HG03103 (cell line): ENCODE results near the gene CDH16.
"Not testable (repeated sequence)": the region's sequence is repeated elsewhere in the genome, so short reads cannot be mapped to it uniquely, and the experiment has no call there.

Experiments used
- ATAC-seq: cut with Tn5 transposase; IDR thresholded peaks from one replicate; pipeline ENCODE4 v1.9.1; 2021; ENCODE audit warnings: low read depth; ENCODE audit not compliant: unreplicated experiment

The CDH16 gene, protein sequence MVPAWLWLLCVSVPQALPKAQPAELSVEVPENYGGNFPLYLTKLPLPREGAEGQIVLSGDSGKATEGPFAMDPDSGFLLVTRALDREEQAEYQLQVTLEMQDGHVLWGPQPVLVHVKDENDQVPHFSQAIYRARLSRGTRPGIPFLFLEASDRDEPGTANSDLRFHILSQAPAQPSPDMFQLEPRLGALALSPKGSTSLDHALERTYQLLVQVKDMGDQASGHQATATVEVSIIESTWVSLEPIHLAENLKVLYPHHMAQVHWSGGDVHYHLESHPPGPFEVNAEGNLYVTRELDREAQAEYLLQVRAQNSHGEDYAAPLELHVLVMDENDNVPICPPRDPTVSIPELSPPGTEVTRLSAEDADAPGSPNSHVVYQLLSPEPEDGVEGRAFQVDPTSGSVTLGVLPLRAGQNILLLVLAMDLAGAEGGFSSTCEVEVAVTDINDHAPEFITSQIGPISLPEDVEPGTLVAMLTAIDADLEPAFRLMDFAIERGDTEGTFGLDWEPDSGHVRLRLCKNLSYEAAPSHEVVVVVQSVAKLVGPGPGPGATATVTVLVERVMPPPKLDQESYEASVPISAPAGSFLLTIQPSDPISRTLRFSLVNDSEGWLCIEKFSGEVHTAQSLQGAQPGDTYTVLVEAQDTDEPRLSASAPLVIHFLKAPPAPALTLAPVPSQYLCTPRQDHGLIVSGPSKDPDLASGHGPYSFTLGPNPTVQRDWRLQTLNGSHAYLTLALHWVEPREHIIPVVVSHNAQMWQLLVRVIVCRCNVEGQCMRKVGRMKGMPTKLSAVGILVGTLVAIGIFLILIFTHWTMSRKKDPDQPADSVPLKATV

DNA sequence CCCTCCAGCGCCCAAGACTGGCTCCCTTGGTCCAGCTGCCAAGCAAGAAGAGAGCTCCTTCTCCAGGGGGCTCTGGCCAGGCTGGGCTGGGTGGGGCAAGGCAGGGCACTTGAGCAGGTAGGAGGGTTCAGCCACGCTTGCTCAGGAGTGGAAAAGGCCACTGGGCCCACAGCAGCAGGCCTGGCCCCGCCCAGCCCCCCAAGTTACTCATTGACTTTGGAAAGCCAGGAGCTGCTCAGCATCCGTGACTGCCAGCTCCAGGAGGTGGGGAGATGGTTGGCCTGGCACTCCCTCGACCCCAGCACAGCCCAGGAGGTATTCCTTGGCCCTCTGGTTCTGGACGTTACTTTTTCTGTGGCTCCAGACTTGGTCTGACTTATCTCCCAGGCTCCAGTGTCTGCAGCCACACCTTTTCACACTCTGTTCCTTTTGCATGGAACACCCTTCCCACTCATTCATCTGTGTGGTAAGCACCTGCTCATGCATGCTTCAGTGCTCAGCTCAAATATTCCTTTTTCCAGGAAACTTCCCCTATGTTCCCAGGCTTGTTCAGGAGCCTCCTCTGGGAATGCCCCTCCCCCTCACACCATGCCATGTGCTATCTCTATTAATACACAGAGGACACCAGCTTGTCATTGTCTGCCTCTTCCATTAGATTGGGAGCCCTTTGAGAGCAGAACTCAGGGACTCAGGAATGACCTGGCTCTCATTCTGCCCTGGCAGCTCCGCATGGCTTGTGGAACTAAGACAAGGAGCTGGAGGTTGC, at the start of gene CDH16:
Gene CDH16 (minus strand): TSS at position 83 of the 766 bp plus-strand sequence. CDS start 820 bp downstream, outside the sequence.
- ATAC-seq, result no peak

DNA sequence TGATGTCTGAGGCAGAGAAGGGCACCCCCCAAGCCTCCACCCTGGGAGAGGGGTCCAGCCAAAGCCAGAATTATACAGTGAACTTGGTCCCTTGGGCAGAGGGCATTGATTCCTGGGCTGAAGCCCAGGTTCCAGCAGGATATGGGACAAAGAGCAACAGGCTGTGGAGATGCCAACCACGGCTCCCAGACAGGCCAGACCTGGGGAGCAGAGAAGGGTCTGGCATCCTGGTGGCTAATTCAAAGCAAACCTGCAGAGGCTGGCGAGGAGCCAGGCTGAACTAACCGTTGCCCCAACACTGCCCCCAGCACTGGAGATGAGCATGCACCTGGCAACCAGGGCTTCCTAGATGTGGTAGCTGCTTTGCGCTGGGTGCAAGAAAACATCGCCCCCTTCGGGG, 45.4 kb upstream of the CDH16 start:
- ATAC-seq, result no peak

DNA sequence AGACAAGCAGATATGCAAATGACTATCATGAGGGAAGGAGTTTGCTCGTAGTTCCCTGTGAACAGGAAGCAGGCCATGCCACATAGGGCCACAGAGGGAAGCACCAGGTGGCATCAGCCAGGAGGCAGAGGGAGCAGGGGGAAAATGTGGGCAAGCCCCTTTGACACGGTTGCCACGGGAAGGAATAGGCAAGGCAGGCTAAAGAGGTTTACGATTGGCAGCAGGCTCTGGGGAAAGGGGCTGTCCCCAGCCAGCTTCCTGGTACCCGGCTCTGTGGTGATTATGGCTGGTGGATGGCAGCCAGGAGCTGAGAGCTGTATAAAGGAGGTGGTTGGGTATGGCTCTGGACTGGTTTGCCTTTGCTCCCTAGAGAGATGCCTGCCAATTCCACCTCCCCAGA, 43.2 kb upstream of the CDH16 start:
- ATAC-seq, result no peak

DNA sequence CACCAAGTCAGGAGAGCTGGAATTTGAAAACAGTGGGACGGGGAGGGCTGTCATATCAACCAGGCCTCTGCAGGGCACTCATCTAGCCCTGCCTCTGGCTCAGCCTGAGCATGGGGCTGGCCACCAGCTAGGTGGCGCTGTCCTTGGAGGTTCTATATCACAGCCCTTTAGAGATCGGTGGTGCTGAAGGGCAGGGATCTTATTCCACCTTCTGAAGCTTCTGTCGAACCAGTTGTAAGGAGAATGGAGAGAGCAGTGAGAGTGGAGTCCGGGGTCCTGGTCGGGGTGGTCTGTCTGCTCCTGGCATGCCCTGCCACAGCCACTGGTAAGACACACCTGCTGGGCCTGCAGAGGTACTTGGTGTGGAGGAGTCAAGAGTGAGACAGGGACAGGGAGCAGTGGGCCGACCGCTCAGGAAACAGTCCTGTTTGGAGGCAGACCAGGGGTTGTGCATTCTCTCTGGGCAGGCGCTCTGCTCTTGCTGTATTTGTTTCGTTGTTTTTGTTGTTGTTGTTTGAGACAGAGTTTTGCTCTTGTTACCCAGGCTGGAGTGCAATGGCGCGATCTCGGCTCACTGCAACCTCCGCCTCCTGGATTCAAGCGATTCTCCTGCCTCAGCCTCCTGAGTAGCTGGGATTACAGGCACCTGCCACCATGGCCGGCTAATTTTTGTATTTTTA, 42.5 kb upstream of the CDH16 start, which contains the start of gene CES3:
Gene CES3 (plus strand): TSS at position 202 of the 680 bp plus-strand sequence. CDS start 42 bp downstream, at position 244.
- no peak for ATAC-seq

DNA sequence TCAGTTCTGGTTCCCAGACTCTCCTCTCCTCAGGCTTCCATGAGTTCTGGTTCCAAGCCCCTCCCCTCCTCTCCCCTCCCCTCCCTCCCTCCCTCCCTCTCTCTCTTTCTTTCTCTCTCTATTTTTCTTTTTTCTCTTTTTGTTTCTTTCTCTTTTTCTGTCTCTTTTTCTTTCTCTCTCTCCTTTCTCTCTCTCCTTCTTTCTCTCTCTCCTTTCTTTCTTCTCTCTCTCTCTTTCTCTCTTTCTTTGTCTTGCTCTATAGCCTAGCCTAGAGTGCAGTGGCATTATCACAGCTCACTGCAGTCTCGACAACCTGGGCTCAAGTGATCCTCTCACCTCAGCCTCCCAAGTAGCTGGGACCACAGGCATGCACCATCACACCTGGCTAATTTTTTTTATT, 41.6 kb upstream of the CDH16 start:
- ATAC-seq, result no peak

DNA sequence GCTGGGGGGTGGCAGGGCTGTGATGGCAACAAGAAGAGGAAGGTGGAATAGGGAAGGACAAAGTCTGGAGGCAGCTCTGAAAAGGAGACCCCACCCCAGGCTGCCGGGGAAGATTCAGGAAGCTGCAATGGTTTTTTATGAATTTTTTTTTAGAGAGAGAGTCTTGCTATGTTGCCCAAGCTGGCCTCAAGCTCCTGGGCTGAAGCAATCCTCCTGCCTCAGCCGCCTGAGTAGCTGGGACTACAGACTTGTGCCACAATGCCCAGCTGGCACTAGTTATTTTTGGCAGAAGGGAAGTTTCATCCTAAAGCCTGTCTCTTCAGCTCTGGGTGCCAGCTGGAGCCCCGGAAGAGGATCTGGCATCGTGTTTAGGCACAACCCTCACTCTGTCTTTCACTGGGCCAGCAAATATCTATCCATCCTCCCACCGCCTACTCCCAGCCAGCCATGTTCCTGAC, 41.0 kb upstream of the CDH16 start:
- ATAC-seq, result no peak

DNA sequence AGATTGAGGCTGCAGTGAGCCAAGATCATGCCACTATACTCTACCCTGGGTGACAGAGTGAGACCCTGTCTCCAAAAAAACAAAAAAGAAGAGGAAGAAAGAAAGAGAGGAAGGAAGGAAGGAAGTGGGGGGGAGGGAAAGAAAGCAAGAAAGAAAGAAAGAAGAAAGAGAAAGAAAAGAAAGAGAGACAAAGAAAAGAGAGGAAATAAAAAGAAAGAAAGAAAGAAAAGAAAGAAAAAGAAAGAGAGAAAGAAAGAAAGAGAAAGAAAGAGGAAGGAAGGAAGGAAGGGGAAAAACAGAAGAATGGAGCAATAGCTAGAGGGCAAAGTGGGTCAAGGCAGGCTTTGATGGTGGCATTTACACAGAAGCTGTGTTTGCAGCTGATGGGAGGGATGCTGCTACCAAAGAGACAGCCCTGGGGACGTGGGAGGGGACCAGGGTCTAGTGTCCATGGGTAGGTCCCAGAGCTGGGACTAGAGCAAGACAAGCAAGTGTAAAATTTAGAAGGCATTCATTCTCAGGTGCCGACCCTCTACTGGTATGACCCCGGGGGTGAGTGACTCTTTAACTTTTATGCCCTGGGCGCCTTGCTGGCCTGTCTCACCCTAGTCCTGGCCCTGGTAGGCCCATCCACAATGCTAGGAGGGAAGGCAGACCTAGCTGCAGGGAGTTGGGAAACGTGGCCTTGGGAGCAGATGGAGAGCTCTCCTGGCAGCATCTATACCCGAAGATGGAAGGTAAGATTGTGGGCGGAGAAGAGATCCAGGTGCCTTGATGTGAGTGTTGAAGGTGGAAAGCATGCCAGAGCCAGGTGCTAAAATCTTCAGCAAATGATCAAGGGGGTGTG, 40.4 kb upstream of the CDH16 start:
- ATAC-seq, result no peak

DNA sequence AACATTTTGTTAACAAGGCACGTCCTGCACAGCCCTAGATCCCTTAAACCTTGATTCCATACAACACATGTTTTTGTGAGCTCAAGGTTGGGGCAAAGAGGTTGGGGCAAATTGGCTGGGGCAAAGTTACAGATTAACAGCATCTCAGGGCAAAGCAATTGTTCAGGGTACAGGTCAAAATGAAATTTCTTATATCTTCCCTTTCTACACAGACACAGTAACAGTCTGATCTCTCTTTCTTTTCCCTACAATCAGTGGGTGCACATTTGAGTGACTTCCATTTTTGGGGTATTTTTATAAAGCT, 37.4 kb upstream of the CDH16 start:
- not testable (repeated sequence) for ATAC-seq

DNA sequence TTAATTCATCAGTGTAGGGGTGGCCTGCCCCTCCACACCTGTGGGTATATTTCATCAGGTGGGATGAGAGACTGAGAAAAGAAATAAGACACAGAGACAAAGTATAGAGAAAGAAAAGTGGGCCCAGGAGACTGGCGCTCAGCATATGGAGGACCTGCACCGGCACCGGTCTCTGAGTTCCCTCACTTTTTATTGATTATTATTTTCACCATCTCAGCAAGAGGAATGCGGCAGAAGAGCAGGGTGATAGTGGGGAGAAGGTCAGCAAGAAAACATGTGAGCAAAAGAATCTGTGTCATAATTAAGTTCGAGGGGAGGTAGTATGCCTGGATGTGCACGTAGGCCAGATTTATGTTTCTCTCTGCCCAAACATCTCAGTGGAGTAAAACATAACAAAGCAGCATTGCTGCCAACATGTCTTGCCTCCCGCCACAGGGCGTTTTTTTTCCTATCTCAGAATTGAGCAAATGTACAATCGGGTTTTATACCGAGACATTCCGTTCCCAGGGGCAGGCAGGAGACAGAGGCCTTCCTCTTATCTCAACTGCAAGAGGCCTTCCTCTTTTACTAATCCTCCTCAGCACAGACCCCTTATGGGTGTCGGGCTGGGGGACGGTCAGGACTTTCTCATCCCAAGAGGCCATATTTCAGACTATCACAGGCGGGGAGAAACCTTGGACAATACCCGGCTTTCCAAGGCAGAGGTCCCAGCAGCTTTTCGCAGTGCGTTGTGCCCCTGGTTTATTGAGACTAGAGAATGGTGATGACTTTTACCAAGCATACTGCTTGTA, 36.9 kb upstream of the CDH16 start:
- not testable (repeated sequence) for ATAC-seq

DNA sequence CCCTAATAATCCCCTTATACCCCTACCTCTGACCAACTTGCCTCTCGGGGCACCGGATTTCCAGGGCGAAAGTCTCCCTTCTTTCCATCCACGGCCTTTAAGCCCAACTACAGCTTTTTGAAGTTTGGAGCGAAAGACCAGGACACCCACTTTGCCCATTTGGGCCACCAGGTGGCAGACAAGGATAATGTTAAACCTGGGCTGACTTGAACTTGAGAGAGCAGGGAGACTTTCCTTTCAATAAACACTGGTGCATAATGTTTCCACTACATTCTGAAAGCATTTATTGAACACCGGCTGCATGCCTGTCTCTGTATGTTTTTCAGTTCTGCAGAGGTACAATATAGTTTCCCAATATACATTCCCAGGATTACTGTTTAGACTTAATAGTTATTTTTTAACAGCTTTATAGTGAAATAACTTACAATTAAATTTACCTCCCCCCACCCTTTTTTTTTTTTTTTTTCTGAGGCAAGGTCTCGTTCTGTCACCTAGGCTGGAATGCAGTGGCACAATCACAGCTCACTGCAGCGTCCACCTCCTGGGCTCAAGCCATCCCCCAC, 35.5 kb upstream of the CDH16 start:
- ATAC-seq, result no peak

DNA sequence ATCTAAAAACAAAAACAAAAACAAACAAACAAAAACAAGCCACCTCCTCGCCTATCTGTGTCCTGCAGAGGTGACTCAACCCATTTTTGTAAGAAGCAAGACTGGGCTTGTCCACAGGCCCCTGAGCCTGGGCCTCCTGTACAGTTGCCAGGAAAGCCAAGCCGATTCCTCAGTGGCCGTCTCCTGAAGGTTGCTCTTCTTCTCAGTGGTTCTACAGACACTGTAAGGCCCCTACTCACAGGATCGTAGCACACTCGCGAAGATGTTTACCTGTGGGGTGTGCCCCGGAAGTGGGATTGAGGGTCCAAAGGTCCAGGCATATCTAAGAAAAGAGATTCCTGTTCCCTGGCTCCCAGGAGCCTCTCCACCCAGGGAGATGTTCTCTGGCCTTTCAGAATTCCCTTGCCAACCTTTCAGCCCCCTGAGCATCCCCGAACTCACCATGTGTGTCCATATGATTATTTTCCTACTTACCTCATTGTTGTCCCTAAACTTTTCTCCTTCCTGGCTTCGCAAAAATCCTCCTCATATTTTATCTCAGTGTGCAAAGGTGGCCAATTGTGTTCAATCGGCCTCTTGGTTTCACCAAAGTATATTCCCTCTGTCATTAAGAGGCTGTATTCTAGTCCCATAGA, 34.9 kb upstream of the CDH16 start:
- no peak for ATAC-seq

DNA sequence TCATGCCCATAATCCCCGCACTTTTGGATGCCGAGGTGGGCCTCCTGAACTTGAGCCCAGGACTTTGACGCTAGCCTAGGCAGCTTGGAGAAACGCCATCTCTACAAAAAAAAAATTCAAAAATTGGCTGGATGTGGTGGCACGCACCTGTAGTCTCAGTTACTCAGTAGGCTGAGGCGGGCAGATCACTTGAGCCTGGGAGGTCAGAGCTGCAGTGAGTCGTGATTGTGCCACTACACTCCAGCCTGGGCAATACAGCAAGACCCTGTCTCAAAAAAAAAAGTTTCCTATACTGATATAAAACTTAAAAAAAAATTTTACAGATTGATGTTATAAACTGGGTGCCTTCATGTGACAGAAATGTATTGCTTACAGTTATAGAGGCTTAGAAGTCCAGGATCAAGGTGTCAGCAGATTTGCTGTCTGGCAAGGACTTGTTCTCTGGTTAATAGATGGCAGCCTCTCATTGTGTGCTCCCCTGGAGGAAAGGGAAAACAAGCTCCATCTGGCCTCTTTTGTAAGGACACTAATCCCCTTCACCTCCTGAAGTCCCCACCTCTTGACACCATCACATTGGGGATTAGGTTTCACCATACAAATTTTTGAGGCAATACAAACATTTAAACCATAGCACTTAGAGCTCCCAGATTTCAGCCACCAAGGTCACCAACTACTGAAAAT, 33.9 kb upstream of the CDH16 start:
- no peak for ATAC-seq

DNA sequence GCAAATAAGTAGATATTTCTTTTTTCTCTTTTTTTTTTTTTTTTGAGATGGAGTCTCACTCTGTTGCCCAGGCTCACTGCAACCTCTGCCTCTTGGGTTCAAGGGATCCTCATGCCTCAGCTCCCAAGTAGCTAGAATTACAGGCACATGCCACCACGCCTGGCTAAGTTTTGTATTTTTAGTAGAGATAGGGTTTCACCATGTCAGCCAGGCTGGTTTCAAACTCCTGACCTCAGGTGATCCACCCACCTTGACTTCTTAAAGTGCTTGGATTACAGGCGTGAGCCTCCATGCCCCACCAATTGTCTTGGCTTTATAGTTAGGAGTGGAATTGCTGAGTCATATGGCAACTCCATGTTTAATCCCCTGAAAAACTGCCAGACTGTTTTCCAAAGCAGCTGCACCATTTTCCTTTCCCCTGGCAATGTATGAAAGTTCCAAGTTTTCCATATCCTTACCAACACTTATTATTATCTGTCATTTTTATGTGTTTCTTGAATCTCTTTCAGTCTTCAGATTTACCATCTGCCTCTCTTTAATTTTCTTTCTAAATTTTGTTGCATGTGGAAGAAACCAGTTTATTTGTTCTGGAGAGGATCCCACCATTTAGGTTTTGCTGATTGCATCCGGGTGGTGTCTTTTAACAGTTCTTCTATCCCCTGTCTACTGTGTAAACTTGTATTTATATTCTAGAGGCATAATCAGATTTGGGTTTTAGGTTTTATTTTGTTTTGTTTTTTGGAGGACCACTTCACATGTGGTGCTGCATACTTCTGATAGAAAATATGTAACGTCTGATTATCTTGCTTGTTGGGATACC, 32.5 kb upstream of the CDH16 start:
- no peak for ATAC-seq

DNA sequence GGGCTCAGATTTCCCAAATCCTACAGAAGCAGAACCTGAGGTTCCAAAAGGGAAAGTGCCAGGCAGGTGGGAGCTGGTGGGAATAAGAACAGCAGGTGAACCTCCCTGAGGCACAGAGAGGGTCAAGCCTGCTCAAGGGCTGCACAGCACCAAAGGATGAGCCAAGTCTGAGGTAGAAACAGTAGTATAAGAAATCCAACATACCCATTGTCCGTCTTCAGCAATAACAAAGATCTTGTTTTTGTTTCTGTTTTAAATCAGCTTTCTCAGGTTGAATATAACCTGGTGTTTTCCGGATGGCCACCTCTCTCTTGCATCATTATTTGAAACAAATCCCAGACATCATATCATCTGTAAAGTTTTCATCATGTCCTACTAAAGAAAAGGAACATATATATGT, 31.8 kb upstream of the CDH16 start:
- no peak for ATAC-seq

DNA sequence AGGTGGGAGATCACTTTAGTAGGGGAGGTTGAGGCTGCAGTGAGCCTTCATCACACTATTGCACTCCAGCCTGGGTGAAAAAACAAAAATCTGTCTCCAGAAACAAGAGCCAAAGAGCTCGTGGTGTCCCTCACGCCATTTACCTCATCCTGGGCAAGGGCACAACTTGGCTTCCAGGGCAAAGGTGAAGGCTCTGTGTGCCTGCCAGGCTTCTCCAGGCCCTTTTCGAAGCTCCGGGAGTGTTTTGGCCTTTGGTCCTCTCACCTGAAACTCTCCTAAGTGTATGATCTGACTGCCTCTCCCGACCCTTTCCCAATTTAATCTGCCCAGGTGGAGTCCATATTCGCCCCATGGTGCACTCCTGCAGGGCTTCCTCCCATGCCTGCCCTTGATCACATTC, 30.8 kb upstream of the CDH16 start:
- no peak for ATAC-seq

DNA sequence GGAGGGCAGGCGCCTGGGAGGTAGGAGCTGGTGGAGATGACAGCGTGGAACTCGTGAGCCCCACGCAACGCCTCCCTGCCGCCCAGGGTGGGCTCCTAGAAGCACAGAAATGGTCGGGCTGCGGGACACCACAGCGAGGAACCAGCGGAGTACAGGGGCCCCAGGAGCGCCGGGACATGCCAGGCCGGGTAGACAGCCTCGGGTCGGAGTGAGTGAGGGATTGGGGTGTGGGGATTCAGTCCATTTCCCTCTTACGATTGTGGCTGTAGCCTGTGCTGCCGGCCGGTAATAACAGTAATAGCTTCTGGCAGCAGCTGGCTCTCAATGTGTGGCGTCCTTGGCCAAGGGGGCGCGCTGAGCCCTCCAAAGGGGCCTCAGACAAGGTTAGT, 30.1 kb upstream of the CDH16 start:
- no peak for ATAC-seq
